K562 (cell line): ENCODE data around the gene RIPK4. TPM values are rescaled to one million over a fixed set of nuclear protein-coding genes. Genes with fewer than 3 reads are reported as not detected.

ENCODE experiments used
- ATAC-seq: fragments of 200-7000 bp; cut with Tn5 transposase; 3 replicates; pipeline ENCODE4 v1.9.1; 2020; ENCODE audit warnings: moderate library complexity
- BruUV-seq: library from RNA; stranded (reverse); fragments of 400-500 nt; replicated peaks from 2 replicates; lab custom pipeline; 2021; lab: Mats Ljungman, UMichigan
- CTCF ChIA-PET: fragments of 300-600 bp; formaldehyde crosslinking; extraction: SDS; loops from one replicate; lab custom pipeline; 2021; ENCODE audit warnings: low intra/inter-chr PET ratio; lab: Yijun Ruan, JAX
- POLR2A ChIA-PET: fragments of 300-600, 350-650 bp; sonication (Branson Sonifier 250); formaldehyde crosslinking; extraction: SDS; loops from one replicate; lab custom pipeline; 2021; ENCODE audit warnings: antibody characterized with exemption, inconsistent platforms; lab: Yijun Ruan, JAX
- DNase-seq, 4 experiments: peaks; one replicate each; pipeline versions ENCODE4 v3.0.0 to v3.0.0-alpha.2; 2011 to 2018; ENCODE audit warnings: low spot score in 3 of 4, mixed read lengths in 3 of 4; ENCODE audit errors: extremely low read depth in 1 of 4
- FAIRE-seq: peaks from 2 replicates; lab custom pipeline; 2011; peaks lifted over from hg19 to GRCh38; lab: Jason Lieb, UNC
- H2AFZ ChIP-seq: 2 replicates; pipeline ENCODE4 v1.6.0; 2011; ENCODE audit warnings: low read depth, low read length, control low read depth, inconsistent platforms
- H3K27ac ChIP-seq: fragments of 200-600 bp; 3 replicates; pipeline ENCODE4 v1.8.0; 2011; ENCODE audit warnings: low read depth, mild to moderate bottlenecking, control low read depth, inconsistent platforms, low read length, moderate library complexity, mixed read lengths; ENCODE audit errors: extremely low read depth
- H3K27me3 ChIP-seq, 2 experiments: fragments of 300-600 bp in 1 of 2; 2 replicates in 1 of 2; 3 replicates in 1 of 2; pipeline versions ENCODE4 v1.6.0 to v1.8.0; 2011; ENCODE audit warnings: inconsistent platforms in 2 of 2, low read length in 2 of 2, mild to moderate bottlenecking in 1 of 2, mixed read lengths in 1 of 2, moderate library complexity in 1 of 2; ENCODE audit not compliant: control insufficient read depth in 2 of 2, insufficient read depth in 2 of 2
- H3K36me3 ChIP-seq: fragments of 300-600 bp; 3 replicates; pipeline ENCODE4 v1.8.0; 2011; ENCODE audit warnings: mild to moderate bottlenecking, low read length, inconsistent platforms; ENCODE audit not compliant: control insufficient read depth, insufficient read depth
- H3K4me1 ChIP-seq, 2 experiments: fragments of 200-600 bp in 1 of 2; replicated peaks in 1 of 2; 2 replicates in 1 of 2; 3 replicates in 1 of 2; pipeline versions ENCODE4 v1.5.1 to v1.8.0; 2011; ENCODE audit warnings: inconsistent platforms in 2 of 2, low read length in 2 of 2, mild to moderate bottlenecking in 1 of 2, mixed read lengths in 1 of 2, moderate library complexity in 1 of 2; ENCODE audit not compliant: control insufficient read depth in 2 of 2, insufficient read depth in 2 of 2
- H3K4me2 ChIP-seq: 2 replicates; pipeline ENCODE4 v1.6.1; 2011; ENCODE audit warnings: low read length, control low read depth, inconsistent platforms, mixed read lengths; ENCODE audit not compliant: insufficient read depth
- H3K4me3 ChIP-seq: fragments of 200-600 bp; sonication (generic), shearing (Covaris generic); 2 replicates; pipeline ENCODE4 v1.5.1; 2016; ENCODE audit warnings: control low read depth, inconsistent platforms
- H3K79me2 ChIP-seq: fragments of 200-600 bp; 3 replicates; pipeline ENCODE4 v1.8.0; 2011; ENCODE audit warnings: low read length, inconsistent platforms; ENCODE audit not compliant: control insufficient read depth, insufficient read depth
- H3K9ac ChIP-seq, 2 experiments: 2 replicates each; pipeline versions ENCODE4 v1.6.0 to v1.6.1; 2011; ENCODE audit warnings: low read depth in 2 of 2, low read length in 2 of 2, control low read depth in 1 of 2, inconsistent platforms in 1 of 2, mild to moderate bottlenecking in 1 of 2, mixed read lengths in 1 of 2; ENCODE audit not compliant: insufficient read depth in 1 of 2
- H3K9me1 ChIP-seq: one replicate; pipeline ENCODE4 v1.6.0; 2011; ENCODE audit warnings: inconsistent platforms, mild to moderate bottlenecking, low read length, moderate library complexity; ENCODE audit not compliant: control insufficient read depth, insufficient read depth
- H3K9me3 ChIP-seq: replicated peaks from 2 replicates; pipeline ENCODE4 v1.5.1; 2011; ENCODE audit warnings: low read depth, low read length, inconsistent platforms; ENCODE audit not compliant: control insufficient read depth, insufficient read depth
- H4K20me1 ChIP-seq: replicated peaks from 2 replicates; pipeline ENCODE4 v1.6.1; 2011; ENCODE audit warnings: low read length, inconsistent platforms, mixed read lengths; ENCODE audit not compliant: control insufficient read depth, insufficient read depth
- DPF2 ChIP-seq: fragments of 450-650 bp; IDR thresholded peaks from 2 replicates; pipeline ENCODE4 v1.6.1; 2016
- TAL1 ChIP-seq: fragments of 450-650 bp; IDR thresholded peaks from 2 replicates; pipeline ENCODE4 v1.6.1; 2016; ENCODE audit warnings: mild to moderate bottlenecking
- ZNF79 ChIP-seq: fragments of 250-450 bp; sonication (Bioruptor Pico); IDR thresholded peaks from 2 replicates; pipeline ENCODE4 v1.4.0; 2020; ENCODE audit warnings: low read depth, mild to moderate bottlenecking, moderate library complexity
- ZZZ3 ChIP-seq: fragments of 450-650 bp; IDR thresholded peaks from 2 replicates; pipeline ENCODE4 v1.6.1; 2016; ENCODE audit warnings: antibody characterized with exemption, mild to moderate bottlenecking, moderate library complexity
- WGBS: fragments of 100-300 bp; shearing (Covaris generic); methylation state at CpG from one replicate; pipeline ENCODE4 v1.1.6; 2016; ENCODE audit warnings: low coverage, mixed read lengths; ENCODE audit not compliant: insufficient coverage; ENCODE audit errors: missing lambda C conversion rate; 5-methylcytosine and 5-hydroxymethylcytosine counted together
- in situ Hi-C: fragments of 300-500 bp; cut with MboI; formaldehyde crosslinking; loops from 4 replicates; pipeline ENCODE4 v1.15.0; 2018; ENCODE audit warnings: inconsistent platforms, mixed read lengths
- intact Hi-C: fragments of 100-400 bp; cut with micrococcal nuclease; formaldehyde crosslinking; loops from 2 replicates; pipeline ENCODE4 v1.14.2; 2022
- polyA plus RNA-seq, 8 experiments: library from polyadenylated mRNA; depleted of rRNA in 4 of 8; stranded (reverse) in 5 of 8; unstranded in 3 of 8; fragments of >200 nt; fragmentation: Nextera tagmentation in 2 of 8; fragmentation: Illumina TruSeq in 1 of 8; extraction: Ambion mirVana in 2 of 8; extraction: Trizol in 1 of 8; gene quantifications; 2 replicates each; pipeline versions ENCODE4 v1.2.1 to v1.2.3, GENCODE V29; 2011 to 2014; ENCODE audit warnings: inconsistent platforms in 1 of 8, missing spikeins in 1 of 8
- total RNA-seq, 7 experiments: library from RNA; depleted of rRNA in 6 of 7; stranded (reverse); fragments of >200 nt in 6 of 7; fragmentation: Illumina TruSeq in 2 of 7; extraction: Trizol in 2 of 7; gene quantifications; 2 replicates each; pipeline versions ENCODE4 v1.2.1 to v1.2.3, GENCODE V29; 2011 to 2021; ENCODE audit warnings: low replicate concordance in 1 of 7
- TF ChIP-seq, protein P1 (sequence below): sonication (generic); formaldehyde crosslinking; IDR thresholded peaks from 2 replicates; pipeline ENCODE4 v1.8.0; 2023; ENCODE audit warnings: missing genetic modification reagents, mild to moderate bottlenecking, borderline replicate concordance
- TF ChIP-seq, protein P2 (sequence below): IDR thresholded peaks from 2 replicates; pipeline ENCODE4 v1.6.1; 2014; ENCODE audit warnings: antibody characterized with exemption

The RIPK4 gene
- total and polyA plus RNA-seq, 9 of the 15 experiments (the other 6 are each of a cell fraction or from before 2014, with no cell fraction given): not detected

DNA sequence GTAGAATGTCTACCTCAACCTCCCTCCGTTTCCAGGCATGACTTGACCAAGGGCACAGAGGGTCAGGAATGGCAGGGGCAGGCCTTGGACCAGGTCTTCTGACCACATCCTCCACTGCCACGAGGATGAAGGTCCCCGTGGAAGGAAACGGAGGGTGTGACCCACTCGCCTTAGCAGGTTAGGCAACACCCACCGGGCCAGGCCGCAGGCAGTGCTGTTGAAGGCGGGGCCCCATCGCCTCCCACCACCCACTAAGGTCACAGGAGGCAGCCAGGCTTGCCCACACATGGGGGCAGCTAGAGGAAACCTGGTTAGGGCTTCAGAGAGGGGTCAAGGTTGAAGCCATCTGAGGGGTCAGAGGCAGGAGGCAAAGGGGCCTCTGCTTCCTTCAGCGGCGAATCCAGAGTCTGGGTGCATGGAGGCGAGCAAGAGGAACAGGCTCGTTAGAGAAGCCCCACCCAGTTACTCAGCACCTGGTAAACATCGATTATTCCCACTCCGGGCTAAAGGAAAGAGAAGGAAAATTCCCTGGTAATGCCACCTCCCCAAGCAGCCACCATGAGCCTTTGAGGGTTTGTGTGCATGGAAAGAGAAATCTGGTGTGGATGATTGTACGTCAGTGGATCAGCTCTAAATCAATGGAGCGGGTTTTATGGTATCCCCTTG lies 37.0 kb downstream of the RIPK4 start:
- peaks cover 4% of the 10 kb centered on the region for H3K9me1 ChIP-seq
- no peaks in the 10 kb centered on the region for H3K9me3 ChIP-seq
- no peak for TF ChIP-seq ZNF79
- no peak for TF ChIP-seq ZZZ3
- no peak for TF ChIP-seq TAL1
- TF ChIP-seq, protein P1, sequence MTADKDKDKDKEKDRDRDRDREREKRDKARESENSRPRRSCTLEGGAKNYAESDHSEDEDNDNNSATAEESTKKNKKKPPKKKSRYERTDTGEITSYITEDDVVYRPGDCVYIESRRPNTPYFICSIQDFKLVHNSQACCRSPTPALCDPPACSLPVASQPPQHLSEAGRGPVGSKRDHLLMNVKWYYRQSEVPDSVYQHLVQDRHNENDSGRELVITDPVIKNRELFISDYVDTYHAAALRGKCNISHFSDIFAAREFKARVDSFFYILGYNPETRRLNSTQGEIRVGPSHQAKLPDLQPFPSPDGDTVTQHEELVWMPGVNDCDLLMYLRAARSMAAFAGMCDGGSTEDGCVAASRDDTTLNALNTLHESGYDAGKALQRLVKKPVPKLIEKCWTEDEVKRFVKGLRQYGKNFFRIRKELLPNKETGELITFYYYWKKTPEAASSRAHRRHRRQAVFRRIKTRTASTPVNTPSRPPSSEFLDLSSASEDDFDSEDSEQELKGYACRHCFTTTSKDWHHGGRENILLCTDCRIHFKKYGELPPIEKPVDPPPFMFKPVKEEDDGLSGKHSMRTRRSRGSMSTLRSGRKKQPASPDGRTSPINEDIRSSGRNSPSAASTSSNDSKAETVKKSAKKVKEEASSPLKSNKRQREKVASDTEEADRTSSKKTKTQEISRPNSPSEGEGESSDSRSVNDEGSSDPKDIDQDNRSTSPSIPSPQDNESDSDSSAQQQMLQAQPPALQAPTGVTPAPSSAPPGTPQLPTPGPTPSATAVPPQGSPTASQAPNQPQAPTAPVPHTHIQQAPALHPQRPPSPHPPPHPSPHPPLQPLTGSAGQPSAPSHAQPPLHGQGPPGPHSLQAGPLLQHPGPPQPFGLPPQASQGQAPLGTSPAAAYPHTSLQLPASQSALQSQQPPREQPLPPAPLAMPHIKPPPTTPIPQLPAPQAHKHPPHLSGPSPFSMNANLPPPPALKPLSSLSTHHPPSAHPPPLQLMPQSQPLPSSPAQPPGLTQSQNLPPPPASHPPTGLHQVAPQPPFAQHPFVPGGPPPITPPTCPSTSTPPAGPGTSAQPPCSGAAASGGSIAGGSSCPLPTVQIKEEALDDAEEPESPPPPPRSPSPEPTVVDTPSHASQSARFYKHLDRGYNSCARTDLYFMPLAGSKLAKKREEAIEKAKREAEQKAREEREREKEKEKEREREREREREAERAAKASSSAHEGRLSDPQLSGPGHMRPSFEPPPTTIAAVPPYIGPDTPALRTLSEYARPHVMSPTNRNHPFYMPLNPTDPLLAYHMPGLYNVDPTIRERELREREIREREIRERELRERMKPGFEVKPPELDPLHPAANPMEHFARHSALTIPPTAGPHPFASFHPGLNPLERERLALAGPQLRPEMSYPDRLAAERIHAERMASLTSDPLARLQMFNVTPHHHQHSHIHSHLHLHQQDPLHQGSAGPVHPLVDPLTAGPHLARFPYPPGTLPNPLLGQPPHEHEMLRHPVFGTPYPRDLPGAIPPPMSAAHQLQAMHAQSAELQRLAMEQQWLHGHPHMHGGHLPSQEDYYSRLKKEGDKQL (CRISPR knock-in tag): no peak
- TF ChIP-seq, protein P2, sequence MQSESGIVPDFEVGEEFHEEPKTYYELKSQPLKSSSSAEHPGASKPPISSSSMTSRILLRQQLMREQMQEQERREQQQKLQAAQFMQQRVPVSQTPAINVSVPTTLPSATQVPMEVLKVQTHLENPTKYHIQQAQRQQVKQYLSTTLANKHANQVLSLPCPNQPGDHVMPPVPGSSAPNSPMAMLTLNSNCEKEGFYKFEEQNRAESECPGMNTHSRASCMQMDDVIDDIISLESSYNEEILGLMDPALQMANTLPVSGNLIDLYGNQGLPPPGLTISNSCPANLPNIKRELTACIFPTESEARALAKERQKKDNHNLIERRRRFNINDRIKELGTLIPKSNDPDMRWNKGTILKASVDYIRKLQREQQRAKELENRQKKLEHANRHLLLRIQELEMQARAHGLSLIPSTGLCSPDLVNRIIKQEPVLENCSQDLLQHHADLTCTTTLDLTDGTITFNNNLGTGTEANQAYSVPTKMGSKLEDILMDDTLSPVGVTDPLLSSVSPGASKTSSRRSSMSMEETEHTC: no peak
- TF ChIP-seq DPF2: no peak
- POLR2A ChIA-PET: no interaction called here
- no peaks in the 10 kb centered on the region for H3K79me2 ChIP-seq
- WGBS: 2% methylated on average over 17 of the region's 17 CpGs
- H3K27ac ChIP-seq: no peak overlapping the region
- H3K4me2 ChIP-seq: no peak overlapping the region
- H3K9ac ChIP-seq: no peak overlapping the region
- FAIRE-seq (no peak), DNase-seq (no peak), ATAC-seq (no peak)
- no peak overlapping the region for H3K4me3 ChIP-seq
- CTCF ChIA-PET: no interaction called here
- BruUV-seq: no TSS peak
- no peak overlapping the region for H2AFZ ChIP-seq
- in situ Hi-C loops: no loop called here
- H3K27me3 ChIP-seq: peaks cover 48 to 67% of the 10 kb centered on the region in 2 experiments
- H3K4me1 ChIP-seq: peaks cover 0 to 13% of the 10 kb centered on the region in 2 experiments; a peak in 2 of 5 replicates
- intact Hi-C loops: no loop called here
- H4K20me1 ChIP-seq: peaks cover 13% of the 10 kb centered on the region; the same call in 1 of the 2 replicates
- no peaks in the 10 kb centered on the region for H3K36me3 ChIP-seq
